Activated CD4-positive, alpha-beta T cell treated with anti-CD3 and anti-CD28 coated beads, Interleukin-2, amount 10 ng/mL, durations not matched to agents 7 days and 5 days (primary cell): ENCODE measurements around the gene BTG4. TPM values are rescaled to one million over a fixed set of nuclear protein-coding genes. Genes with fewer than 3 reads are reported as not detected.

Source experiments
- CTCF ChIA-PET: fragments of 350-600 bp; sonication (Branson Sonifier 250); formaldehyde crosslinking; loops from one replicate; lab custom pipeline; 2021; ENCODE audit warnings: antibody characterized with exemption; lab: Charles Lee
- POLR2A ChIA-PET: fragments of 350-600 bp; sonication (Branson Sonifier 250); formaldehyde crosslinking; loops from one replicate; lab custom pipeline; 2021; ENCODE audit warnings: antibody characterized with exemption; lab: Charles Lee
- DNase-seq: peaks from one replicate; pipeline ENCODE4 v3.0.0-alpha.2; 2020
- H3K27ac Mint-ChIP-seq: one replicate; pipeline ENCODE4 v1.8.0; 2021; ENCODE audit warnings: mild to moderate bottlenecking, moderate library complexity, mixed read lengths
- H3K27me3 Mint-ChIP-seq: one replicate; pipeline ENCODE4 v1.8.0; 2021; ENCODE audit warnings: mixed read lengths
- H3K36me3 Mint-ChIP-seq: one replicate; pipeline ENCODE4 v1.8.0; 2021; ENCODE audit warnings: low read depth, mixed read lengths
- H3K4me1 Mint-ChIP-seq: one replicate; pipeline ENCODE4 v1.8.0; 2021; ENCODE audit warnings: mixed read lengths
- H3K4me3 Mint-ChIP-seq: one replicate; pipeline ENCODE4 v1.8.0; 2021; ENCODE audit warnings: mild to moderate bottlenecking, moderate library complexity, mixed read lengths
- H3K9me3 Mint-ChIP-seq: one replicate; pipeline ENCODE4 v1.8.0; 2021; ENCODE audit warnings: mixed read lengths
- total RNA-seq, 2 experiments: library from RNA; stranded (reverse); gene quantifications; one replicate each; pipeline ENCODE4 v1.2.3, GENCODE V29; 2021

Gene BTG4
- total RNA-seq, 2 experiments from 2014 or later: not detected

GRCh38 chr11:111542606-111543275, 30.6 kb upstream of the BTG4 start:
- CTCF ChIA-PET: interaction anchor here (0.6 to 1.6 kb wide), 2 partner anchors 29 to 162 kb away, joined by 3 to 5 read pairs; no protein-coding TSS in a partner anchor
- POLR2A ChIA-PET: no interaction called here
- Mint-ChIP-seq H3K9me3 (peaks cover 3% of the 10 kb centered on the region), H3K27me3 (peaks cover 54% of the 10 kb centered on the region), H3K36me3 (peaks cover 5% of the 10 kb centered on the region), H3K4me1 (peaks cover 30% of the 10 kb centered on the region), H3K27ac (no peak overlapping the region), H3K4me3 (no peak overlapping the region)
- DNase-seq: no peak

GRCh38 chr11:111541254-111542061, 29.3 kb upstream of the BTG4 start:
- DNase-seq: no peak
- peak overlapping the region; percentile 55 for H3K4me3 Mint-ChIP-seq
- no peak overlapping the region for H3K27ac Mint-ChIP-seq
- peaks cover 65% of the 10 kb centered on the region for H3K27me3 Mint-ChIP-seq
- ChIA-PET POLR2A (interaction anchor here (0.7 kb wide), 1 partner anchor 13 kb away, joined by 4 read pairs; no protein-coding TSS in a partner anchor), CTCF (no interaction called here)
- H3K9me3 Mint-ChIP-seq: peaks cover 3% of the 10 kb centered on the region
- peaks cover 5% of the 10 kb centered on the region for H3K36me3 Mint-ChIP-seq
- peaks cover 30% of the 10 kb centered on the region for H3K4me1 Mint-ChIP-seq

GRCh38 chr11:111540937-111541253, 28.7 kb upstream of the BTG4 start:
- peaks cover 3% of the 10 kb centered on the region for H3K9me3 Mint-ChIP-seq
- H3K36me3 Mint-ChIP-seq: peaks cover 5% of the 10 kb centered on the region
- H3K4me3 Mint-ChIP-seq: no peak overlapping the region
- ChIA-PET CTCF (no interaction called here), POLR2A (interaction anchor here (0.7 kb wide), 1 partner anchor 13 kb away, joined by 4 read pairs; no protein-coding TSS in a partner anchor)
- peaks cover 64% of the 10 kb centered on the region for H3K27me3 Mint-ChIP-seq
- H3K27ac Mint-ChIP-seq: no peak overlapping the region
- DNase-seq: no peak
- peaks cover 30% of the 10 kb centered on the region for H3K4me1 Mint-ChIP-seq

GRCh38 chr11:111540114-111540936, 28.1 kb upstream of the BTG4 start, which contains the start of gene LAYN:
TSS of gene LAYN (plus strand) at chr11:111540720. CDS start at chr11:111540844, 124 bp downstream.
- peaks cover 66% of the 10 kb centered on the region for H3K27me3 Mint-ChIP-seq
- peak within 1 kb of the TSS; percentile 55 for H3K4me3 Mint-ChIP-seq
- peaks cover 30% of the 10 kb centered on the region for H3K4me1 Mint-ChIP-seq
- POLR2A ChIA-PET: interaction anchor here (0.7 to 1.1 kb wide), 2 partner anchors 9 to 14 kb away, joined by 3 to 4 read pairs; no protein-coding TSS in a partner anchor
- DNase-seq: no peak
- CTCF ChIA-PET: interaction anchor here (0.6 to 1.4 kb wide), 3 partner anchors 8 to 391 kb away, joined by 3 to 4 read pairs (median 3); no protein-coding TSS in a partner anchor
- peaks cover 3% of the 10 kb centered on the region for H3K9me3 Mint-ChIP-seq
- H3K27ac Mint-ChIP-seq: peak within 1 kb of the TSS; percentile 57
- H3K36me3 Mint-ChIP-seq: peaks cover 5% of the 10 kb centered on the region

- H3K4me3 Mint-ChIP-seq: peak overlapping the region; percentile 23
- H3K36me3 Mint-ChIP-seq: peaks cover 5% of the 10 kb centered on the region
- ChIA-PET POLR2A (interaction anchor here (1.1 kb wide), 1 partner anchor 8 kb away, joined by 3 read pairs; no protein-coding TSS in a partner anchor), CTCF (interaction anchor here (0.6 to 1.4 kb wide), 5 partner anchors 9 to 392 kb away, joined by 3 to 4 read pairs (median 3); no protein-coding TSS in a partner anchor)
- H3K9me3 Mint-ChIP-seq: peaks cover 3% of the 10 kb centered on the region
- no peak for DNase-seq
- H3K27me3 Mint-ChIP-seq: peaks cover 66% of the 10 kb centered on the region
- H3K27ac Mint-ChIP-seq: peak overlapping the region; percentile 57
- H3K4me1 Mint-ChIP-seq: peaks cover 30% of the 10 kb centered on the region
These were observed 27.4 kb upstream of the BTG4 start for GRCh38 chr11:111539426-111540113.

- POLR2A ChIA-PET: no interaction called here
- Mint-ChIP-seq H3K4me3 (no peak overlapping the region), H3K4me1 (peaks cover 30% of the 10 kb centered on the region)
These were observed 26.4 kb upstream of the BTG4 start for GRCh38 chr11:111538407-111539114.

GRCh38 chr11:111537336-111537860, 25.2 kb upstream of the BTG4 start:
- POLR2A ChIA-PET: no interaction called here
- H3K4me3 Mint-ChIP-seq: no peak overlapping the region

More at GRCh38 chr11:111538407-111539114, 26.4 kb upstream of the BTG4 start:
- no peak for DNase-seq
- CTCF ChIA-PET: interaction anchor here (0.6 to 1.4 kb wide), 4 partner anchors 10 to 92 kb away, joined by 3 to 4 read pairs (median 3); no protein-coding TSS in a partner anchor
- peak overlapping the region; percentile 57 for H3K27ac Mint-ChIP-seq
- peaks cover 3% of the 10 kb centered on the region for H3K9me3 Mint-ChIP-seq
- peaks cover 70% of the 10 kb centered on the region for H3K27me3 Mint-ChIP-seq
- H3K36me3 Mint-ChIP-seq: peaks cover 5% of the 10 kb centered on the region

GRCh38 chr11:111535281-111535680, 23.1 kb upstream of the BTG4 start:
- Mint-ChIP-seq H3K4me3 (no peak overlapping the region), H3K36me3 (peaks cover 5% of the 10 kb centered on the region), H3K27me3 (peaks cover 46% of the 10 kb centered on the region), H3K9me3 (peaks cover 3% of the 10 kb centered on the region), H3K4me1 (peaks cover 29% of the 10 kb centered on the region), H3K27ac (no peak overlapping the region)
- CTCF ChIA-PET: interaction anchor here (0.9 kb wide), 1 partner anchor 10 kb away, joined by 3 read pairs; no protein-coding TSS in a partner anchor
- POLR2A ChIA-PET: no interaction called here
- DNase-seq: no peak

More at GRCh38 chr11:111537336-111537860, 25.2 kb upstream of the BTG4 start:
- CTCF ChIA-PET: no interaction called here
- Mint-ChIP-seq H3K27me3 (peaks cover 59% of the 10 kb centered on the region), H3K9me3 (peaks cover 3% of the 10 kb centered on the region), H3K36me3 (peaks cover 5% of the 10 kb centered on the region), H3K27ac (no peak overlapping the region), H3K4me1 (peaks cover 30% of the 10 kb centered on the region)
- no peak for DNase-seq

GRCh38 chr11:111532365-111532709, 20.2 kb upstream of the BTG4 start:
- ChIA-PET POLR2A (no interaction called here), CTCF (no interaction called here)
- H3K27me3 Mint-ChIP-seq: peaks cover 26% of the 10 kb centered on the region
- DNase-seq: no peak
- peaks cover 23% of the 10 kb centered on the region for H3K4me1 Mint-ChIP-seq
- no peak overlapping the region for H3K27ac Mint-ChIP-seq
- no peak overlapping the region for H3K4me3 Mint-ChIP-seq
- H3K9me3 Mint-ChIP-seq: no peaks in the 10 kb centered on the region
- H3K36me3 Mint-ChIP-seq: no peaks in the 10 kb centered on the region

GRCh38 chr11:111531687-111532364, 19.6 kb upstream of the BTG4 start:
- ChIA-PET CTCF (no interaction called here), POLR2A (interaction anchor here (0.7 kb wide), 1 partner anchor 8 kb away, joined by 3 read pairs; no protein-coding TSS in a partner anchor)
- Mint-ChIP-seq H3K4me3 (no peak overlapping the region), H3K27ac (no peak overlapping the region), H3K9me3 (no peaks in the 10 kb centered on the region), H3K27me3 (peaks cover 23% of the 10 kb centered on the region), H3K36me3 (no peaks in the 10 kb centered on the region), H3K4me1 (peaks cover 23% of the 10 kb centered on the region)
- peak; percentile 46 for DNase-seq
